ENCODE data around the gene C17orf75.

GRCh38 chr17:32350666-32351418, 8.9 kb upstream of the C17orf75 start:
- TF ChIP-seq POLR2A (IDR thresholded peaks at IDR 0.05) (no peak), POLR2AphosphoS5 (IDR thresholded peaks at IDR 0.05) (no peak)
- TF ChIP-seq, protein P1, sequence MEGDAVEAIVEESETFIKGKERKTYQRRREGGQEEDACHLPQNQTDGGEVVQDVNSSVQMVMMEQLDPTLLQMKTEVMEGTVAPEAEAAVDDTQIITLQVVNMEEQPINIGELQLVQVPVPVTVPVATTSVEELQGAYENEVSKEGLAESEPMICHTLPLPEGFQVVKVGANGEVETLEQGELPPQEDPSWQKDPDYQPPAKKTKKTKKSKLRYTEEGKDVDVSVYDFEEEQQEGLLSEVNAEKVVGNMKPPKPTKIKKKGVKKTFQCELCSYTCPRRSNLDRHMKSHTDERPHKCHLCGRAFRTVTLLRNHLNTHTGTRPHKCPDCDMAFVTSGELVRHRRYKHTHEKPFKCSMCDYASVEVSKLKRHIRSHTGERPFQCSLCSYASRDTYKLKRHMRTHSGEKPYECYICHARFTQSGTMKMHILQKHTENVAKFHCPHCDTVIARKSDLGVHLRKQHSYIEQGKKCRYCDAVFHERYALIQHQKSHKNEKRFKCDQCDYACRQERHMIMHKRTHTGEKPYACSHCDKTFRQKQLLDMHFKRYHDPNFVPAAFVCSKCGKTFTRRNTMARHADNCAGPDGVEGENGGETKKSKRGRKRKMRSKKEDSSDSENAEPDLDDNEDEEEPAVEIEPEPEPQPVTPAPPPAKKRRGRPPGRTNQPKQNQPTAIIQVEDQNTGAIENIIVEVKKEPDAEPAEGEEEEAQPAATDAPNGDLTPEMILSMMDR (IDR thresholded peaks at IDR 0.05 in 8 of 11, conservative IDR thresholded peaks at IDR 0.05 in 3 of 11): peak in 1 of 11 experiments; percentile 2

All from spleen (tissue), 7 donors.